ENCODE measurements around the gene ASB18. TPM values are rescaled to one million over a fixed set of nuclear protein-coding genes. Genes with fewer than 3 reads are reported as not detected.

ASB18 gene
- total RNA-seq, 4 donors from 2014 or later, result not detected

DNA sequence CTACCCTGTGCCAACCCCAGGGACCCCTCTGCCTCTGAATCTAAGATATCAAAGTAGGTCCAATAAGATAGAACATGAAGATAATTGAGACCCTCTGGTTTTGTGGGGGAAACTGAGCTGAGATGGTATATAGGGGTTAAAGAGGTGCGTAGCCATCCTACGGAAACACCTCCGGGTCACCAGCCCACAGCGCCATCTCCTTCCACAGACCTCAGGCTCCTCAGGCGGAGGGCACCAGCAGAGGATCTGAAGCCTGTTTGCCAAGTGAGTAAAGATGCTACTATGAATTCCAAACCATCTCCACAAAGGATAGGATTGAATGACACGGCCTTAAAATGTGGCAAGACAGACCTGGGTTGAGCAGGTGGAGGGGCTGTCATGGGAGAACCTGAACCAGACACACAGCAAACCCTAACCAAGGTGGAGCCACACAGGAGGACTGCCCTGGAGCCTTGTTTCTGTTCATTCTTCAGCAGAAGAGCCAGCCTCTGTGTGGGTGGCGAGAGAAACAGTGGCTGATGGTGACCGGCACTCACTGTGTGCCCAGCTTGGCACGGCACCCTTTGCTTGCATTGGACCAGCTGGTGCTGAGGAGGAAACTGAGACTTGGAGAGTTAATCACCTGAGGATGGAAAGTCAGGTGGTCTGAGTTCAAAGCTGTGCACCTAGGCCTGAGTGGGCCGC lies 106.2 kb downstream of the ASB18 start:
- in situ Hi-C loops (cut with MboI; ENCODE audit: low pct_ligation_motif_present in 1 of 4, low pct_unique_long_range_greater_than_20kb in 1 of 4, low sequenced_read_pairs in 3 of 4), result no loop called here
- peaks cover 55% of the 10 kb centered on the region for H3K27me3 ChIP-seq
- intact Hi-C loops (cut with DNase I; ENCODE audit: low total_unique reads), result no loop called here
- H3K4me3 ChIP-seq, result no peak overlapping the region
- 77% methylated on average over 10 of the region's 10 CpGs; no CpG with 5 or more reads in 1 of the 2 donors for WGBS, 2 donors (ENCODE audit: low coverage in 1 of 2)
- TF ChIP-seq EP300 (IDR thresholded peaks at IDR 0.05; ENCODE audit: low read depth), result no peak
- no peak for TF ChIP-seq POLR2AphosphoS5 (IDR thresholded peaks at IDR 0.05)
- no peak for TF ChIP-seq POLR2A (IDR thresholded peaks at IDR 0.05)
- TF ChIP-seq, protein P1, sequence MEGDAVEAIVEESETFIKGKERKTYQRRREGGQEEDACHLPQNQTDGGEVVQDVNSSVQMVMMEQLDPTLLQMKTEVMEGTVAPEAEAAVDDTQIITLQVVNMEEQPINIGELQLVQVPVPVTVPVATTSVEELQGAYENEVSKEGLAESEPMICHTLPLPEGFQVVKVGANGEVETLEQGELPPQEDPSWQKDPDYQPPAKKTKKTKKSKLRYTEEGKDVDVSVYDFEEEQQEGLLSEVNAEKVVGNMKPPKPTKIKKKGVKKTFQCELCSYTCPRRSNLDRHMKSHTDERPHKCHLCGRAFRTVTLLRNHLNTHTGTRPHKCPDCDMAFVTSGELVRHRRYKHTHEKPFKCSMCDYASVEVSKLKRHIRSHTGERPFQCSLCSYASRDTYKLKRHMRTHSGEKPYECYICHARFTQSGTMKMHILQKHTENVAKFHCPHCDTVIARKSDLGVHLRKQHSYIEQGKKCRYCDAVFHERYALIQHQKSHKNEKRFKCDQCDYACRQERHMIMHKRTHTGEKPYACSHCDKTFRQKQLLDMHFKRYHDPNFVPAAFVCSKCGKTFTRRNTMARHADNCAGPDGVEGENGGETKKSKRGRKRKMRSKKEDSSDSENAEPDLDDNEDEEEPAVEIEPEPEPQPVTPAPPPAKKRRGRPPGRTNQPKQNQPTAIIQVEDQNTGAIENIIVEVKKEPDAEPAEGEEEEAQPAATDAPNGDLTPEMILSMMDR (IDR thresholded peaks at IDR 0.05), result no peak
- no peaks in the 10 kb centered on the region for H3K36me3 ChIP-seq
- peaks cover 0 to under 1% (median under 1%) of the 10 kb centered on the region in 4 donors for H3K4me1 ChIP-seq
- no peak overlapping the region for H3K27ac ChIP-seq
- peaks cover 0 to 5% of the 10 kb centered on the region in 2 donors for H3K9me3 ChIP-seq
- no peak for DNase-seq

- Histone ChIP-seq H3K4me3 (no peak overlapping the region), H3K9me3 (peaks cover 5 to 9% of the 10 kb centered on the region in 2 donors), H3K4me1 (no peaks in the 10 kb centered on the region), H3K36me3 (no peaks in the 10 kb centered on the region), H3K27me3 (peaks cover 49% of the 10 kb centered on the region), H3K27ac (no peak overlapping the region)
- no peak for TF ChIP-seq POLR2AphosphoS5 (IDR thresholded peaks at IDR 0.05)
- TF ChIP-seq, protein P1 (IDR thresholded peaks at IDR 0.05), result no peak
- TF ChIP-seq POLR2A (IDR thresholded peaks at IDR 0.05), result no peak
- no peak for TF ChIP-seq EP300 (IDR thresholded peaks at IDR 0.05; ENCODE audit: low read depth)
- intact Hi-C loops (cut with DNase I; ENCODE audit: low total_unique reads), result no loop called here
- no peak for DNase-seq
- in situ Hi-C loops (cut with MboI; ENCODE audit: low pct_ligation_motif_present in 1 of 4, low pct_unique_long_range_greater_than_20kb in 1 of 4, low sequenced_read_pairs in 3 of 4), result no loop called here
- WGBS, 2 donors (ENCODE audit: low coverage in 1 of 2), result 83 to 100% methylated on average over 1 to 6 of the region's 6 CpGs
Observed at GRCh38 chr2:236157366-236157765, 106.8 kb downstream of the ASB18 start.

DNA sequence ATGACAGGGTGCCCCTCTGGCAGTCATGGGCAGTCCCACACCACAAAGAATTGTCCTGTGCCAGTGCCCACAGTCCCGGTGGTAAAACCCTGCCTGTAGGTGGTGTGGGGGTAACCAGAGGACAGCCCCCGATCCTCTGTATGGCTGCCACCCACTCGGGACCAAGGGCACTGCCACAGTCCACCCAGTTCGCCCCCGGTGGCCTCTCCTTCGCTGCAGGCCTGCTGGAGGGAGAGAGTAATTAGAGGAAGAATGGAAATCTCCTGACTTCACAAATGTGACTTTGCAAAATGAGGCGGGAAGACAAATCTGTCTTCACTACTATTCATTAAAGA lies 107.4 kb downstream of the ASB18 start:
- Histone ChIP-seq H3K27ac (no peak overlapping the region), H3K4me1 (no peaks in the 10 kb centered on the region), H3K4me3 (no peak overlapping the region), H3K9me3 (peaks cover 6 to 12% of the 10 kb centered on the region in 2 donors), H3K36me3 (no peaks in the 10 kb centered on the region), H3K27me3 (peaks cover 44% of the 10 kb centered on the region)
- WGBS, 2 donors (ENCODE audit: low coverage in 1 of 2), result 82 to 85% methylated on average over 2 to 7 of the region's 7 CpGs
- TF ChIP-seq POLR2A (IDR thresholded peaks at IDR 0.05) (no peak), POLR2AphosphoS5 (IDR thresholded peaks at IDR 0.05) (no peak), EP300 (IDR thresholded peaks at IDR 0.05; ENCODE audit: low read depth) (no peak)
- TF ChIP-seq, protein P1 (IDR thresholded peaks at IDR 0.05), result no peak
- intact Hi-C loops (cut with DNase I; ENCODE audit: low total_unique reads), result no loop called here
- in situ Hi-C loops (cut with MboI; ENCODE audit: low pct_ligation_motif_present in 1 of 4, low pct_unique_long_range_greater_than_20kb in 1 of 4, low sequenced_read_pairs in 3 of 4), result no loop called here
- DNase-seq, result no peak

DNA sequence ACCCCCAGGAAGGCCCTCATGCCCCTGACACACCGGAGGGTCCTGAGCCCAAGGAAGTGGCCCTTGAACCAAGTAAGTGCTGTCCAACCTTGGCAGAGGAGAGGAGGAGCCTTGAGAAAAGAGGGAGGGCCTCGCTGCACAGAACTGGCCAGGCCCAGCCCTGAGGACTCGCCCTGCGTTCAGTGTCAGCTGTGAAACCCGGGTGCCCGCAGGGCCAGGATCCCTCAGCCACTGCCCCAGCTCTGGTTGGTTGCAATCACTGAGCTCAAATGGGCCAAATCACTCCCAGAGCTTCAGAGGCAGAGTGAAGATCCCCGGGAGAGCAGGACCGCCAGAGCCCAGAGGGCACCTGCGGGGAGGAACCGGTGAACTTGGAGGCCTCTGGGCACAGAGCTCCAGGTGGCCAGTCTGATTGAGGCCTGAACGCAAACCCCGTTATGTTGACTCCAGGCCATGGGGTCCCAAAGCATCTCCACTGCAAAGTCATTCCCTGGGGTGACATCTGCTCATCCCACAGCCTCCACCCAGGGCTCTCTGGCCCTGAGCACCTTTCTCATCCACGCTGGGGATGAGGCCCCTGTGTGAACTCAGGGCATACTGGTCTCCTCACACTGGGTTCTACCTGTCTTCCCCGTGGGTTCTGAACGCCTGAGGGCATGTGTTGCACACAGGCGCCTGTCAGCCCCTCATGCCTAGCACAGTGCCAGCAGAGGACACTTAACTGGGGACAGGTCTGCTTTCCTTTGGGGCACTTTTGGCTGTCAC lies 107.9 kb downstream of the ASB18 start:
- Histone ChIP-seq H3K4me1 (no peaks in the 10 kb centered on the region), H3K27me3 (peaks cover 38% of the 10 kb centered on the region), H3K27ac (no peak overlapping the region), H3K36me3 (no peaks in the 10 kb centered on the region), H3K9me3 (peaks cover 6 to 14% of the 10 kb centered on the region in 2 donors), H3K4me3 (no peak overlapping the region)
- DNase-seq, result no peak
- TF ChIP-seq POLR2A (IDR thresholded peaks at IDR 0.05), result no peak
- TF ChIP-seq, protein P1 (IDR thresholded peaks at IDR 0.05), result no peak
- TF ChIP-seq EP300 (IDR thresholded peaks at IDR 0.05; ENCODE audit: low read depth), result no peak
- no peak for TF ChIP-seq POLR2AphosphoS5 (IDR thresholded peaks at IDR 0.05)
- 82% methylated on average over 16 of the region's 16 CpGs; no CpG with 5 or more reads in 1 of the 2 donors for WGBS, 2 donors (ENCODE audit: low coverage in 1 of 2)
- in situ Hi-C loops (cut with MboI; ENCODE audit: low pct_ligation_motif_present in 1 of 4, low pct_unique_long_range_greater_than_20kb in 1 of 4, low sequenced_read_pairs in 3 of 4) (no loop called here), intact Hi-C loops (cut with DNase I; ENCODE audit: low total_unique reads) (no loop called here)

All from transverse colon (tissue), 4 donors.